ENCODE data around the gene MED25. TPM values are rescaled to one million over a fixed set of nuclear protein-coding genes. Genes with fewer than 3 reads are reported as not detected.

MED25 gene
- total and polyA plus RNA-seq, 9 of the 15 experiments (the other 6 are each of a cell fraction or from before 2014, with no cell fraction given) = 4.1 to 93.9 (median 19.3) TPM

- DNase-seq (ENCODE audit: extremely low read depth in 1 of 4, low spot score in 3 of 4) (no peak), ATAC-seq (no peak), FAIRE-seq (no peak)
- Histone ChIP-seq H3K4me3 (no peak overlapping the region), H3K9ac (ENCODE audit: insufficient read depth in 1 of 2, low read depth in 2 of 2, low read length in 2 of 2) (no peak overlapping the region), H3K9me3 (replicated peaks; ENCODE audit: control insufficient read depth, insufficient read depth, low read depth, low read length) (no peaks in the 10 kb centered on the region), H3K27me3 (ENCODE audit: control insufficient read depth in 2 of 2, insufficient read depth in 2 of 2, low read length in 2 of 2) (no peaks in the 10 kb centered on the region), H3K79me2 (ENCODE audit: control insufficient read depth, insufficient read depth, low read length) (peaks cover 4% of the 10 kb centered on the region), H2AFZ (ENCODE audit: low read depth, low read length) (no peak overlapping the region), H3K9me1 (ENCODE audit: control insufficient read depth, insufficient read depth, low read length) (no peaks in the 10 kb centered on the region), H3K4me2 (ENCODE audit: insufficient read depth, low read length) (no peak overlapping the region), H3K4me1 (replicated peaks in 1 of 2; ENCODE audit: control insufficient read depth in 2 of 2, insufficient read depth in 2 of 2, low read length in 2 of 2) (peaks cover 6 to 61% of the 10 kb centered on the region in 2 experiments; a peak in 3 of 5 replicates), H3K36me3 (ENCODE audit: control insufficient read depth, insufficient read depth, low read length) (peaks cover 55% of the 10 kb centered on the region), H4K20me1 (replicated peaks; ENCODE audit: control insufficient read depth, insufficient read depth, low read length) (no peaks in the 10 kb centered on the region), H3K27ac (ENCODE audit: extremely low read depth, low read depth, low read length) (no peak overlapping the region)
- in situ Hi-C loops (cut with MboI) (no loop called here), intact Hi-C loops (cut with micrococcal nuclease) (no loop called here)
- no peak for TF ChIP-seq E2F3 (CRISPR knock-in tag; IDR thresholded peaks at IDR 0.05)
- no peak for TF ChIP-seq ZNF311 (CRISPR knock-in tag; IDR thresholded peaks at IDR 0.05)
- TF ChIP-seq SMC3 (conservative IDR thresholded peaks at IDR 0.05; ENCODE audit: insufficient read depth, low read depth, low read length) = no peak
- TF ChIP-seq RBFOX2 (IDR thresholded peaks at IDR 0.05; ENCODE audit: low read depth, low read length) = 0 out of 2 replicates have a peak, but pooled peaks have one; percentile 18
- no peak for TF ChIP-seq MYNN (IDR thresholded peaks at IDR 0.05)
- TF ChIP-seq MYNN (CRISPR knock-in tag; IDR thresholded peaks at IDR 0.05) = no peak
- no peak for TF ChIP-seq FOXO4 (CRISPR knock-in tag; IDR thresholded peaks at IDR 0.05)
- TF ChIP-seq HMGXB4 (CRISPR knock-in tag; IDR thresholded peaks at IDR 0.05) = no peak
- no peak for TF ChIP-seq DEAF1 (CRISPR knock-in tag; IDR thresholded peaks at IDR 0.05)
- no peak for TF ChIP-seq ZNF644 (tag; IDR thresholded peaks at IDR 0.05; ENCODE audit: low read depth)
- TF ChIP-seq SP2 (IDR thresholded peaks at IDR 0.05; ENCODE audit: extremely low read depth, low read depth, low read length, poor library complexity, severe bottlenecking) = no peak
- TF ChIP-seq SAFB2 (IDR thresholded peaks at IDR 0.05; ENCODE audit: borderline replicate concordance, low read depth, low read length, severe bottlenecking) = no peak
- peak; percentile 14; the same call in 1 of the 2 replicates for TF ChIP-seq POLR2G (IDR thresholded peaks at IDR 0.05; ENCODE audit: low read depth, low read length)
- TF ChIP-seq ZBTB7A (IDR thresholded peaks at IDR 0.05; ENCODE audit: borderline replicate concordance, control insufficient read depth, low read depth, low read length) = no peak
- TF ChIP-seq MTA3 (IDR thresholded peaks at IDR 0.05; ENCODE audit: borderline replicate concordance) = no peak
- TF ChIP-seq ZNF77 (CRISPR knock-in tag; IDR thresholded peaks at IDR 0.05) = no peak
- no peak for TF ChIP-seq JUND (IDR thresholded peaks at IDR 0.05; ENCODE audit: borderline replicate concordance, low read depth, low read length)
- no peak for TF ChIP-seq JUND (tag; IDR thresholded peaks at IDR 0.05; ENCODE audit: borderline replicate concordance, low read depth, low read length)
- POLR2A ChIA-PET = no interaction called here
- WGBS (ENCODE audit: insufficient coverage, low coverage, missing lambda C conversion rate) = 100% methylated on average over 8 of the region's 14 CpGs
- BruUV-seq (replicated peaks) = no TSS peak
- CTCF ChIA-PET (ENCODE audit: low intra/inter-chr PET ratio) = no interaction called here
Measured at GRCh38 chr19:49882643-49883042, 64.6 kb downstream of the MED25 start.

Measured in K562 (cell line).